ENCODE measurements around the gene TBC1D14. TPM values are rescaled to one million over a fixed set of nuclear protein-coding genes. Genes with fewer than 3 reads are reported as not detected.

TBC1D14 gene
- total and polyA plus RNA-seq, 10 of the 15 experiments (the other 5 are each of a cell fraction or from before 2014, with no cell fraction given): 0.87 to 39.3 (median 30.1) TPM

GRCh38 chr4:6968496-6968895 lies 58.9 kb downstream of the TBC1D14 start:
- no TSS peak for BruUV-seq (replicated peaks)
- Histone ChIP-seq H3K36me3 (ENCODE audit: control insufficient read depth in 2 of 2, insufficient read depth in 2 of 2, low read length in 1 of 2) (peaks cover 3 to 5% of the 10 kb centered on the region in 2 experiments; a peak in 3 of 4 replicates), H3K27ac (ENCODE audit: control insufficient read depth, insufficient read depth) (no peak overlapping the region), H2AFZ (ENCODE audit: control insufficient read depth, low read depth, low read length) (no peak overlapping the region), H3K79me2 (ENCODE audit: control insufficient read depth, insufficient read depth, low read length) (peaks cover 4% of the 10 kb centered on the region), H3K9ac (ENCODE audit: control insufficient read depth, insufficient read depth, low read length) (no peak overlapping the region), H3K4me2 (ENCODE audit: control insufficient read depth, insufficient read depth) (no peak overlapping the region), H3K4me3 (no peak overlapping the region), H4K20me1 (ENCODE audit: control insufficient read depth, insufficient read depth) (0 out of 2 replicates have a peak, but pooled peaks cover 3% of the 10 kb centered on the region), H3K9me3 (replicated peaks; ENCODE audit: control insufficient read depth, insufficient read depth, low read length) (no peaks in the 10 kb centered on the region), H3K27me3 (replicated peaks in 1 of 2; ENCODE audit: control insufficient read depth in 2 of 2, insufficient read depth in 2 of 2, low read length in 1 of 2) (no peaks in the 10 kb centered on the region), H3K4me1 (ENCODE audit: control insufficient read depth, insufficient read depth, low read length) (peaks cover 36% of the 10 kb centered on the region)
- ChIA-PET RAD21 (ENCODE audit: unreplicated experiment) (no interaction called here), CTCF (interaction anchor here (1.0 kb wide), 1 partner anchor 103 kb away, joined by 5 read pairs; no protein-coding TSS in a partner anchor), SMC1A (ENCODE audit: uncharacterized antibody, unreplicated experiment) (interaction anchor here (0.9 kb wide), 1 partner anchor 13 kb away, joined by 4 read pairs; no protein-coding TSS in a partner anchor), POLR2A (no interaction called here)
- TF ChIP-seq POLR2A (IDR thresholded peaks at IDR 0.05; ENCODE audit: low read depth, low read length) (no peak), TCF7 (IDR thresholded peaks at IDR 0.05; ENCODE audit: borderline replicate concordance) (no peak), SPI1 (IDR thresholded peaks at IDR 0.05; ENCODE audit: borderline replicate concordance, insufficient read depth, low read depth, low read length) (no peak), BHLHE40 (IDR thresholded peaks at IDR 0.05; ENCODE audit: borderline replicate concordance in 1 of 2, low read depth in 2 of 2, low read length in 1 of 2) (no peak), SIN3A (IDR thresholded peaks at IDR 0.05; ENCODE audit: low read depth, low read length) (no peak), WRNIP1 (IDR thresholded peaks at IDR 0.05; ENCODE audit: borderline replicate concordance, low read depth, low read length) (no peak), ATF2 (IDR thresholded peaks at IDR 0.05; ENCODE audit: low read length) (no peak), ZSCAN29 (IDR thresholded peaks at IDR 0.05) (no peak), PRDM15 (CRISPR knock-in tag; IDR thresholded peaks at IDR 0.05) (no peak), CEBPB (IDR thresholded peaks at IDR 0.05; ENCODE audit: borderline replicate concordance in 1 of 2, low read depth in 2 of 2, low read length in 2 of 2) (no peak), BRCA1 (IDR thresholded peaks at IDR 0.05; ENCODE audit: low read depth, low read length) (no peak), ZNF207 (IDR thresholded peaks at IDR 0.05; ENCODE audit: borderline replicate concordance) (no peak), CREM (IDR thresholded peaks at IDR 0.05; ENCODE audit: low read depth) (no peak), JUND (IDR thresholded peaks at IDR 0.05; ENCODE audit: low read depth, low read length) (no peak)
- 88% methylated on average over 10 of the region's 11 CpGs for WGBS (ENCODE audit: insufficient coverage, insufficient replicate concordance, low lambda C conversion rate, missing lambda C conversion rate)
- DNase-seq (ENCODE audit: low read depth, low spot score): no peak
- FAIRE-seq: no peak
- in situ Hi-C loops (cut with MboI) (no loop called here), intact Hi-C loops (cut with micrococcal nuclease; ENCODE audit: unreplicated experiment) (no loop called here)
- ATAC-seq: no peak
